Stimulated activated naive CD8-positive, alpha-beta T cell treated with anti-CD3 and anti-CD28 coated beads, Interleukin-15, Interleukin-2, amounts not matched to agents 100 ng/mL and 50 ng/mL, for 24 hours (primary cell): Measurements from ENCODE around the gene USP5.
"Not testable (repeated sequence)": the region's sequence is repeated elsewhere in the genome, so short reads cannot be mapped to it uniquely, and the experiment has no call there.

Experiments used
- H3K27ac Mint-ChIP-seq: one replicate; pipeline ENCODE4 v1.8.0; 2021; ENCODE audit warnings: mild to moderate bottlenecking, mixed read lengths
- H3K27me3 Mint-ChIP-seq: one replicate; pipeline ENCODE4 v1.8.0; 2021; ENCODE audit warnings: mixed read lengths
- H3K36me3 Mint-ChIP-seq: one replicate; pipeline ENCODE4 v1.8.0; 2021; ENCODE audit warnings: low read depth, mixed read lengths
- H3K4me1 Mint-ChIP-seq: one replicate; pipeline ENCODE4 v1.8.0; 2021; ENCODE audit warnings: low read depth, mixed read lengths
- H3K4me3 Mint-ChIP-seq: one replicate; pipeline ENCODE4 v1.8.0; 2021; ENCODE audit warnings: mild to moderate bottlenecking, mixed read lengths
- H3K9me3 Mint-ChIP-seq: one replicate; pipeline ENCODE4 v1.8.0; 2021; ENCODE audit warnings: mixed read lengths

USP5 gene

DNA sequence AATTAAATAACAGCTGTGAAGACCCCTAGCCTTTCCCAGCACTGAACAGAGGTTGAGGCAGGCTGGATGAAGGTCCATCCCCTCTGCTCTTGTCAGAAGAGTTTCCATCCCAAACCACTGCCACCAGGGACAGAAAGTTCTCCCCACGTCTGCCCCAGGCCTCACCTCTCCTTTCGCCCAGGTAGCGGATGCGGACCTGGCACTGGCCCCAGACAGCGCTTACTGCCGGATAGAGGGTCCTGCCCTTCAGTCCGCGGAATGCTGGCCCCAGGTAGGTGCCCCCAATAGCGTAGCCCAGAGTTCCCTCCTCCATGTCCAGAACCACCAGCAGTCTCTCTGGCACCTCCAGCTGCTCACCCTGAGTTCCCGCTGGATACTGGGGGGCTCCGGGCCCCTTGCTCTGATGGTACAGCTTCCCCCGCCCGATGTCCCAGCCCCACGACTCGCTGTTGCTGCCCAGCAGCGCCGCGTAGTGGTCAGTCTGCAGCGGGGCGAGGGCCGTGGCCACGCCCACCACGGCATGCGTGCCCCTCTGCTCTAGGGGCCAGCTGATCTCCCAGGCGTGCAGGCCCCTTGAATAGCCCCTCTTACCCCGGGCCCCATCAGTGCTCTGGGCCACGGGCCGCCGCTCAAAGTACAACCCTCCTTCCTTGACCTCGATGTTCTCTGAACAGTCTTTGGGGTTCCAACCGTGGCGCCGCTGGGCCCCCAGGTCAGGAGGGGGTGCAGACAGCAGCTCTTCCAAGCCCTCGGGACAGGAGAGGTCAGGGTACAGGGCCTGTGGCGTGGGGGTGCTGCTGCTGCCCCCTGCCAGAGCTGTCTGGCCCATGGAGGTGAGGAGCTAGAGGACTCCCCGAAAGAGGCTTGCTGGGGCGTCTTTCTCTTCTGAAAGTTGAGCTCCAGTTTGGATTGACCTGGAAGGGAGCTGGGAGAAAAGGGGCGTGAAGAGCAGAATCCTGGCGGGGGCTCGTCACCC, 20.4 kb downstream of the USP5 start:
- Mint-ChIP-seq H3K4me1 (peaks cover 58% of the 10 kb centered on the region), H3K4me3 (peak overlapping the region; percentile 94), H3K36me3 (peaks cover 72% of the 10 kb centered on the region), H3K27me3 (no peaks in the 10 kb centered on the region), H3K9me3 (no peaks in the 10 kb centered on the region), H3K27ac (peak overlapping the region; percentile 87)

DNA sequence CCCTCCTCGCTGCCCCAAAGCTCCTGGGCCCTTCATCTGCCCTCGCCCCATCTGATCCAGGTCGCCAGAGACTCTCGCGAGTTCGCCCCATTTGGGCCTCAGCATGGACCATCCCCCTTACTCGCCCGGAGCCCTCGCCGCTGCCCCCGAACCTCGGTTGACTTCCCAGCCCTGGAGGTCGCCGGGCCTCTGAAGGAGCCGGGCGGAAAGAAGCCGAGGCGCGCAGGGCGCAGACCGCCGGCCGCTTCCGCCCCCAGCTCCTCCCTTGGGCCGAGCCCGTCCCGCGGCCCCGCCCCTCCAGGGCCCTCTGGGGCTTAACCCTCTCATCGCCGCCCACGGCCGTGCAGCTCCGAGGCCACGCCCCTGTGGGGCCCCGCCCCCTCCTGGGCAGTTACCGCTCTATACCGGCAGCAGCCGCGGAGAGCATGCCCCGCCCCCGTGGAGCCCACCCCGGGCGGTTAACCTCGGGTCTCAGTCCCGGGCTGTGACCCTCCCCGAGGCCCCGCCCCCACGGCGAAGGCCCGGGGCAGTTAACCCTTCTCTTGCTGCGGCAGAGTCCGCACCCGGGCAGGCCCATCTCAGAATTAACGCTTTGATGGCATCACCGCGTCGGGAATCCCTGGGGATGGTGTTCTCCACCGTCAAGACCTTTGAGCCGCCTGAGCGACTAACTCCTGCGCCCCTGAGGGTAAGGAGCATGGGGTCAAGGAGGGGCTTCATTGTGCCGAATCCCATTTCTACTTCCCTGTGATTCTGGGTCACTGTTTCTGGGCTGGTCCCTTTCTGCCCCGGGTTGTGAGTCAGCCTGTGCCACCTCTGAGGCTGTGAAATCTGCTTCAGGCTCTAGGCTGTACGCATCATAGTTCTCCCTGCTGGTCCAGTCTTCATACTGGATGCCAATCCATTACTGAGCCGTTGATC, 21.4 kb downstream of the USP5 start, which contains the start of gene SPSB2:
SPSB2 (minus strand) TSS at position 210 of the 921 bp plus-strand sequence. CDS start 402 bp downstream, outside the sequence.
- peak within 1 kb of the TSS; percentile 87 for H3K27ac Mint-ChIP-seq
- peak within 1 kb of the TSS; percentile 94 for H3K4me3 Mint-ChIP-seq
- H3K36me3 Mint-ChIP-seq: peaks cover 70% of the 10 kb centered on the region
- H3K27me3 Mint-ChIP-seq: no peaks in the 10 kb centered on the region
- H3K9me3 Mint-ChIP-seq: no peaks in the 10 kb centered on the region
- peaks cover 53% of the 10 kb centered on the region for H3K4me1 Mint-ChIP-seq

DNA sequence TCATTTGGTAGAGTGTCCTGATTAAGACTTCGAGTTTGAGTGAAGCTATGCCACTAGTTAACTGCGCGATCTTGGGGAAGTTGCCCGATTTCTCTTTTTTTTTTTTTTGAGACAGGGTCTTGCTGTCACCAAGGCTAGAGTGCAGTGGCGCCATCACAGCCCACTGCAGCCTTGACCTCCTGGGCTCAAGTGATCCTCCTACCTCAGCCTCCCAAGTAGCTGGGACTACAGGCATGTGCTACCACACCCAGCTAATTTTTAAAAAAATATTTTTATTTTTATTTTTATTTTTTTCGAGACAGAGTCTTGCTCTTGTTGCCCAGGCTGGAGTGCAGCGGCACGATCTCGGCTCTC, 22.0 kb downstream of the USP5 start:
- Mint-ChIP-seq H3K4me3 (peak overlapping the region; percentile 73), H3K36me3 (peaks cover 63% of the 10 kb centered on the region), H3K27ac (peak overlapping the region; percentile 85), H3K4me1 (peaks cover 47% of the 10 kb centered on the region)
- not testable (repeated sequence) for H3K27me3 Mint-ChIP-seq, H3K9me3 Mint-ChIP-seq

DNA sequence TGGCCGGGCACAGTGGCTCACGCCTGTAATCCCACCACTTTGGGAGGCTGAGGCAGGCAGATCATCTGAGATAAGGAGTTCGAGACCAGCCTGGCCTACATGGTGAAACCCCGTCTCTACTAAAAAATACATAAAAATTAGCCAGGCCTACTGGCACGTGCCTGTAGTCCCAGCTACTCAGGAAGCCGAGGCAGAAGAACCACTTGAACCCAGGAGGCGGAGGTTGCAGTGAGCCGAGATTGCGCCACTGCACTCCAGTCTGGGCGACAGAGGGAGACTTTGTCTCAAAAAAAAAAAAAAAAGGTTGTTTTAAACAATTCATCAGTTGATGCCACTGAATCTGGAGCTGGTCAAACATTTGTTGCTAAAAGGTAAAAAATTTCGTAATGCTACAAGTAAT, 27.9 kb downstream of the USP5 start:
- H3K9me3 Mint-ChIP-seq, H3K4me3 Mint-ChIP-seq, H3K27ac Mint-ChIP-seq, H3K27me3 Mint-ChIP-seq, H3K4me1 Mint-ChIP-seq: not testable (repeated sequence)
- peaks cover 34% of the 10 kb centered on the region for H3K36me3 Mint-ChIP-seq

DNA sequence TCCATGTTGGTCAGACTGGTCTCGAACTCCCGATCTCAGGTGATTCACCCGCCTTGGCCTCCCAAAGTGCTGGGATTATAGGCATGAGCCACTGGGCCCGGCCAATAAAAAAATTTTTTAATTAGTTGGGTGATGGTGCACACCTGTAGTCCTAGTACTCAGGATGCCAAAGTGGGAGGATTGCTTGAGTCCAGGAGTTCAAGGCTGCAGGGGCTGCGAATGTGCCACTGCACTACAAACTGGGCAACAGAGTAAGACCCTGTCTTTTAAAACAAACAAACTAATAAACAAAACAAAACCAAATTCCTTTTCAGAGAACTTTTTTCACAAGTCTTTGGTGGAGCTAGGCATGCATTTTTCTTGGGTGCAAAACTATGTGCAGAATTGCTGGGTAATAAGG, 31.3 kb downstream of the USP5 start:
- no peak overlapping the region for H3K27ac Mint-ChIP-seq

DNA sequence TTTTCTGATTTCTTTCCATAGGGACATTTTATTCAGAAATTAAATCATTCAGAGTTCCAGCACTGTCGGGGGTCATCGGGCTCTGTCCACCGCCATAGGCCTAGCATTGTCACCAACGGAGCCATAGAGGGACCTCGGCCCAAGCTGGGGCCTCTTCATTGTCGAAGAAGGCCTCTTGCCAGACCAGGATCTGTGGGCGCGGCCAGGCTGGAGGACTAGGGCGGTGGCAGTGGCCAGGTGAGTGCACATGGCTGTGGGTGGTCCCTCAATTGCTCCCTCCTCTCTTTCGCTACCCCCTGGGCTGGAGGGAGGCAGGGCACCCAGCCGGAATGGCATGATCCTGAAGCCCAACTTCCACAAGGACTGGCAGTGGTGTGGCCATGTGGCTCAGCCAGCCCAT, 31.7 kb downstream of the USP5 start:
- H3K27ac Mint-ChIP-seq: no peak overlapping the region
- no peaks in the 10 kb centered on the region for H3K27me3 Mint-ChIP-seq
- H3K36me3 Mint-ChIP-seq: peaks cover 20% of the 10 kb centered on the region
- no peak overlapping the region for H3K4me3 Mint-ChIP-seq
- H3K4me1 Mint-ChIP-seq: no peaks in the 10 kb centered on the region
- H3K9me3 Mint-ChIP-seq: no peaks in the 10 kb centered on the region

More for the DNA sequence above, 31.3 kb downstream of the USP5 start:
- H3K9me3 Mint-ChIP-seq: no peaks in the 10 kb centered on the region
- H3K4me1 Mint-ChIP-seq: no peaks in the 10 kb centered on the region
- H3K27me3 Mint-ChIP-seq: no peaks in the 10 kb centered on the region
- no peak overlapping the region for H3K4me3 Mint-ChIP-seq
- H3K36me3 Mint-ChIP-seq: peaks cover 20% of the 10 kb centered on the region

DNA sequence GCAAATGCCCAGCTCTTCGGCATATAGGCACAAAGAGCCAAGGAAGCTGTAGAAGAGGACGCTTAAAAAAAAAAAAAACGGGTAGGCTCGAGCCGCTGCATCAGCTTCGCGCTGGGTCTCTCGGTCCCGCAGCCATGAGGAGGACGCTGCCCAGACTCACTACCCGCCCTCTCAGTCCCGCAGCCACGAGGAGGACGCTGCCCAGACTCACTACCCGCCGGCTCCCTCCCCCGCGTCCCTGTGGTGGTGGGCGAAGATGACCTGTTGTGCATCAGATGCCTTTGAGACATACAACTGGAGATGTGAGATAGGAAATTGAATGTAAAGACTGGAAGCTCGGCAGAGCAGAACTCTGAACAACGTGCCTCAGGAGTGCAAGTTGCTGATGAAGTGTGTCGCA, 32.6 kb downstream of the USP5 start:
- Mint-ChIP-seq H3K36me3 (peaks cover 20% of the 10 kb centered on the region), H3K4me1 (no peaks in the 10 kb centered on the region)

DNA sequence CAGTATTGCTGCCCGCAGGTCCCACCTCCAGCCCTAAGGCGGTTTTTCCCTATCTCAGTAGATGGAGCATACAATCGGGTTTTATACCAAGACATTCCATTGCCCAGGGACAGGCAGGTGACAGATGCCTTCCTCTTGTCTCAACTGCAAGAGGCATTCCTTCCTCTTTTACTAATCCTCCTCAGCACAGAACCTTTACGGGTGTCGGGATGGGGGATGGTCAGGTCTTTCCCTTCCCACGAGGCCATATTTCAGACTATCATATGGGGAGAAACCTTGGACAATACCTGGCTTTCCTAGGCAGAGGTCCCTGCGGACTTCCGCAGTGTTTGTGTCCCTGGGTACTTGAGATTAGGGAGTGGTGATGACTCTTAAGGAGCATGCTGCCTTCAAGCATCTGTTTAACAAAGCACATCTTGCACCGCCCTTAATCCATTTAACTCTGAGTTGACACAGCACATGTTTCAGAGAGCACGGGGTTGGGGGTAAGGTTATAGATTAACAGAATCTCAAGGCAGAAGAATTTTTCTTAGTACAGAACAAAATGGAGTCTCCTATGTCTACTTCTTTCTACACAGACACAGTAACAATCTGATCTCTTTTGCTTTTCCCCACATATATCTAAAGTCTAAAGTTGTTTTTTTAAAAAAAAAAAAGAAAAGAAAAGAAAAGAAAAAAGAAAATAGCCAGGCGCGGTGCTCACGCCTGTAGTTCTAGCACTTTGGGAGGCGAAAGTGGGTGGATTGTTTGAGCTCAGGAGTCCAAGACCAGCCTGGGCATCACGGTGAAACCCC, 34.5 kb downstream of the USP5 start:
- peaks cover 20% of the 10 kb centered on the region for H3K36me3 Mint-ChIP-seq
- H3K4me1 Mint-ChIP-seq: peaks cover 10% of the 10 kb centered on the region
- H3K27me3 Mint-ChIP-seq, H3K9me3 Mint-ChIP-seq, H3K27ac Mint-ChIP-seq, H3K4me3 Mint-ChIP-seq: not testable (repeated sequence)

More for the DNA sequence above, 32.6 kb downstream of the USP5 start:
- H3K9me3 Mint-ChIP-seq: no peaks in the 10 kb centered on the region
- no peak overlapping the region for H3K4me3 Mint-ChIP-seq
- no peaks in the 10 kb centered on the region for H3K27me3 Mint-ChIP-seq
- no peak overlapping the region for H3K27ac Mint-ChIP-seq

DNA sequence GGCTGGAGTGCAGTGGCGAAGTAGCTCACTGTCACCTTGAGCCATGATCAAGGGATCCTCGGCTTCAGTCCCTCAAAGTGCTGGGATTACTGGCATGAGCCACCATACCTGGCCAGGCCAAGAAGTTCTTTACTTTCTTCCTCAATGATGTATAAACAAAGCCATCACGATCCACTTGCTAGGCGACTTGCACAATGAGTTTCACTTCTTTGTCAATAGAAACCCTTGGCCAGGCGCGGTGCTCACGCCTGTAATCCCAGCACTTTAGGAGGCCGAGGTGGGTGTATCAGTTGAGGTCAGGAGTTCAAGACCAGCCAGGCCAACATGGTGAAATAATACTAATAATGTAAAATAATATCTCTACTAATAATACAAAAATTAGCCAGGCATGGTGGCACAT, 35.5 kb downstream of the USP5 start:
- no peak overlapping the region for H3K27ac Mint-ChIP-seq
- no peaks in the 10 kb centered on the region for H3K27me3 Mint-ChIP-seq
- H3K4me1 Mint-ChIP-seq: peaks cover 21% of the 10 kb centered on the region
- H3K36me3 Mint-ChIP-seq: peaks cover 14% of the 10 kb centered on the region
- no peak overlapping the region for H3K4me3 Mint-ChIP-seq
- H3K9me3 Mint-ChIP-seq: no peaks in the 10 kb centered on the region

DNA sequence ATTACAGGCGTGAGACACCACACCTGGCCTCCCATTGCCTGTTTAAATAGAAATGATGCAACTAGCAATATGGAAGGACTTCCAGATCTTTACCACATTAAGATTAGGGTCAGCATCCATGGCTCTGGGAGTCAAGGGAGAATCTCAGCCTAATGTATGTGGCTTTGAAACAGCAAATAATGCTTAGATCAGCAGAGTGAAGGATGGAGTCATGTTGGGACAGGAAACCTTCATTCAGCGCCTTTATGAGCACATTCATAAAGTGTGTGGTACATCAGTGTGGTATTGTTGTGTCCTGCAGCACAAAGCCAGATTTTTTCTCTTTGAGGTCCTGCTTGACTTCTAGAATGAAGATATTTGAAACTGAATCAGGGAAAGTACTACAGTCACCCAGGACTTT, 36.4 kb downstream of the USP5 start:
- no peaks in the 10 kb centered on the region for H3K9me3 Mint-ChIP-seq
- no peak overlapping the region for H3K4me3 Mint-ChIP-seq
- peaks cover 23% of the 10 kb centered on the region for H3K4me1 Mint-ChIP-seq
- no peaks in the 10 kb centered on the region for H3K27me3 Mint-ChIP-seq
- H3K27ac Mint-ChIP-seq: no peak overlapping the region
- H3K36me3 Mint-ChIP-seq: peaks cover 11% of the 10 kb centered on the region

DNA sequence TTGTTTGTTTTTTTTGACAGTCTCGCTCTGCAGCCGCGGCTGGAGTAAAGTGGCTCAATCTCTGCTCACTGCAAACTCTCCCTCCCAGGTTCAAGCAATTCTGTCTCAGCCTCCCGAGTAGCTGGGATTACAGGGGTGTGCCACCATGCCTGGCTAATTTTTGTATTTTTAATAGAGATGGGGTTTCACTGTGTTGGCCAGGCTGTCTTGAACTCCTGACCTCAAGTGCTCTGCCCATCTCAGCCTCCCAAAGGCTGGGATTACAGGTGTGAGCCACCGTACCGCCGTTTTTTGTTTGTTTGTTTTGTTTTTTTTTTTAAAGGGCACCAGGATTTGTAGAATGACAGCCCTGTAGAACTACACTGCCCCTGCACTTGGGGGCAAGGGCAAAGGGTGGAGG, 36.8 kb downstream of the USP5 start:
- not testable (repeated sequence) for H3K27me3 Mint-ChIP-seq, H3K9me3 Mint-ChIP-seq, H3K4me3 Mint-ChIP-seq, H3K27ac Mint-ChIP-seq
- Mint-ChIP-seq H3K4me1 (peaks cover 23% of the 10 kb centered on the region), H3K36me3 (peaks cover 11% of the 10 kb centered on the region)

DNA sequence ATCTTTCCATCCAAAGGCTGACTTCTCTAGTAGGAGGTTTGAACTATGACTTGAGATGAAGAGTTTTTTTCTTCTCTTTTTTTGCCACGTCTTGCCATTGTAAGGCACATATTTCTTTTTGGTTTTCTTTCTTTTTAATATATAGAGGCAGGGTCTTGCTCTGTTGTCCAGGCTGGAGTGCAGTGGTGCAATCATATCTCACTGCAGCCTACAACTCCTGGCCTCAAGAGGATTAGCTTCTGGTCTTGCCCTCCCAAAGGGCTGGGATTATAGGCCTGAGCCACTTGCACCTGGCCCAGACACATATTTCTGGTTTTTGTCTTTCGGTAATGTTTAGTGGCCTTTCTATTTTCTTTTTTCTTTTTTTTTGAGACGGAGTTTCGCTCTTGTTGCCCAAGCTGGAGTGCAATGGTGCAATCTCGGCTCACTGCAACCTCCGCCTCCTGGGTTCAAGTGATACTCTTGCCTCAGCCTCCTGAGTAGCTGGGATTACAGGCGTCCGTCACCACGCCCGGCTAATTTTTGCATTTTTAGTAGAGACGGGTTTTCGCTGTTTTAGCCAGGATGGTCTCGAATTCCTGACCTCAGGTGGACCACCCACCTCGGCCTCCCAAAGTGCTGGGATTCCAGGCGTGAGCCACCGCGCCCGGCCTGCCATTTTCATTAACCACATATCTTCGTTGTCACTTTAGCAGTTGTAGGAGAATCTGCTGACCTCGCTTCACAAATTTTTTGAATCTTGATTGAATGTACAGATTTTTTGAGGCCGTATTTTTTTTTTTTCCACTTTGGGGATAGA, 38.0 kb downstream of the USP5 start:
- Mint-ChIP-seq H3K4me3 (peak overlapping the region; percentile 85), H3K27ac (peak overlapping the region; percentile 96), H3K4me1 (peaks cover 23% of the 10 kb centered on the region)
- H3K9me3 Mint-ChIP-seq, H3K36me3 Mint-ChIP-seq, H3K27me3 Mint-ChIP-seq: not testable (repeated sequence)

DNA sequence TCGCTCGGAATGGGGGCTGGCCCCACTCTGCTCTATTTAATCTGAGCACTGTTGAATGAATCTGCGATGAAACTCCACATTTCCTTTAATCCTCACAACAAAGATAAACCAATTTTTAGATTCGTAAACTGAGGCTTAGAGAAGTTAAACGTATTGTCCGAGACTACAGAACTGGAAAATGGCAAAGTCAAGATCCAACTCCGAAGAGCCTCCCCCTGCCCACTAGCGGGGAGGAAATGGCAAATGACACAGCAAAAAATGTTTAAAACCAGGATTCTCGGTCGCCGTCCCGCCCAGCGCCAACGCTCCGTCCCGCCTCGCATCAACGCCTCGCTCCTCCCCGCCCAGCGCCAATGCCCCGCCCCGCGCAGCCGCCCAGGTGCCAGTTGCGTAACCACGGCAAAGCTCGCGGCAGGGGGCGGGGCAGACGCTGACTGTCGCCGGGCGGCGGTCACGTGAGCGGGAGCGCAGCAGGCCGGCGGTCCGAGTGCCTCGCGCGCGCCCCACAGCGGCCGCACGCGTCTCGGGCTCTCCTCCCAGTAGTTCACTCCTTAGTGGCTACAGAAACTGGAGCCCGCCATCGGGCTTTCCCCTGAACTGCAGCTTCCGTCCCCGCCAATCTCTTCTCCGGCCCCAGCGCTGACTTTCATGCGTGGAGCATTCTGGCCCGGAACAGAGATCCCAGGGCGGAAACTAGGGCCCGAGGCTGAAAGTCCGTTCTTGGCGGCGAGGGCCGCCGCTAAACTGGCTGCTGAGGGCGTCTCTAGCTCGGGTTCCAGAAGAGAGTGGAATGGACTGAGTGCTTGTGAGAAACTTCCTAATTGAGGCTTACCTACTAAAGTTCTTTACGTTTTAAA, 39.1 kb downstream of the USP5 start:
- peak overlapping the region; percentile 85 for H3K4me3 Mint-ChIP-seq
- H3K36me3 Mint-ChIP-seq: no peaks in the 10 kb centered on the region
- no peaks in the 10 kb centered on the region for H3K27me3 Mint-ChIP-seq
- peaks cover 23% of the 10 kb centered on the region for H3K4me1 Mint-ChIP-seq
- peak overlapping the region; percentile 96 for H3K27ac Mint-ChIP-seq
- H3K9me3 Mint-ChIP-seq: no peaks in the 10 kb centered on the region
